A172 (cell line): ENCODE measurements around the gene PLLP. TPM values are rescaled to one million over a fixed set of nuclear protein-coding genes. Genes with fewer than 3 reads are reported as not detected.

Source experiments
- DNase-seq: peaks from one replicate; pipeline ENCODE4 v3.0.0-alpha.2; 2015; ENCODE audit warnings: low spot score
- total RNA-seq: library from RNA; depleted of rRNA; stranded (reverse); fragments of >200 nt; shearing (Covaris generic); gene quantifications from 2 replicates; pipeline ENCODE4 v1.2.3, GENCODE V29; 2014

PLLP gene
- total RNA-seq, 1 experiment from 2014 or later = not detected

- DNase-seq = no peak
Observed at GRCh38 chr16:57256601-57257395, 27.7 kb downstream of the PLLP start.

- DNase-seq = no peak
Observed at GRCh38 chr16:57255686-57256415, 28.6 kb downstream of the PLLP start.

- DNase-seq = no peak
Observed at GRCh38 chr16:57253466-57253865, 31.0 kb downstream of the PLLP start.

GRCh38 chr16:57252148-57252721 lies 32.2 kb downstream of the PLLP start:
- no peak for DNase-seq

GRCh38 chr16:57251352-57251751 lies 33.1 kb downstream of the PLLP start:
- no peak for DNase-seq

- peak; percentile 8 for DNase-seq
Observed at GRCh38 chr16:57245472-57246113, 38.9 kb downstream of the PLLP start.

- peak; percentile 95 for DNase-seq
Observed at GRCh38 chr16:57244767-57245471, 39.6 kb downstream of the PLLP start, which contains the start of gene ARL2BP. Gene ARL2BP (plus strand): TSS chr16:57245259. CDS start chr16:57245368, 109 bp downstream.

GRCh38 chr16:57244463-57244766 lies 40.1 kb downstream of the PLLP start:
- DNase-seq = no peak

GRCh38 chr16:57242650-57243049 lies 41.8 kb downstream of the PLLP start:
- DNase-seq = no peak

GRCh38 chr16:57240851-57241250 lies 43.6 kb downstream of the PLLP start:
- no peak for DNase-seq

GRCh38 chr16:57239107-57239506 lies 45.4 kb downstream of the PLLP start:
- DNase-seq = no peak

GRCh38 chr16:57238682-57239081 lies 45.8 kb downstream of the PLLP start:
- DNase-seq = no peak

- no peak for DNase-seq
Observed at GRCh38 chr16:57236022-57236350, 48.5 kb downstream of the PLLP start.

- peak; percentile 83 for DNase-seq
Observed at GRCh38 chr16:57235128-57236021, 49.1 kb downstream of the PLLP start.

- DNase-seq = no peak
Observed at GRCh38 chr16:57234707-57235092, 49.8 kb downstream of the PLLP start.

GRCh38 chr16:57233944-57234706 lies 50.3 kb downstream of the PLLP start:
- no peak for DNase-seq

GRCh38 chr16:57231821-57232350 lies 52.6 kb downstream of the PLLP start:
- no peak for DNase-seq

GRCh38 chr16:57229079-57229478 lies 55.4 kb downstream of the PLLP start:
- no peak for DNase-seq

- no peak for DNase-seq
Observed at GRCh38 chr16:57226701-57227621, 57.5 kb downstream of the PLLP start.
